Neural progenitor cell (in vitro differentiated cells): ENCODE measurements around the gene SEC62.

Source experiments
- EZH2phosphoT487 ChIP-seq: fragments of 200-600 bp; sonication (generic); IDR thresholded peaks from 2 replicates; pipeline ENCODE4 v1.6.1; 2017; ENCODE audit warnings: antibody characterized with exemption
- TF ChIP-seq, protein P1 (sequence below): fragments of 200-600 bp; sonication (generic); IDR thresholded peaks from 2 replicates; pipeline ENCODE4 v1.5.1; 2017; ENCODE audit warnings: antibody characterized with exemption, mild to moderate bottlenecking

GRCh38 chr3:169923831-169924230 is 42.8 kb upstream of the SEC62 start:
- TF ChIP-seq, protein P1, sequence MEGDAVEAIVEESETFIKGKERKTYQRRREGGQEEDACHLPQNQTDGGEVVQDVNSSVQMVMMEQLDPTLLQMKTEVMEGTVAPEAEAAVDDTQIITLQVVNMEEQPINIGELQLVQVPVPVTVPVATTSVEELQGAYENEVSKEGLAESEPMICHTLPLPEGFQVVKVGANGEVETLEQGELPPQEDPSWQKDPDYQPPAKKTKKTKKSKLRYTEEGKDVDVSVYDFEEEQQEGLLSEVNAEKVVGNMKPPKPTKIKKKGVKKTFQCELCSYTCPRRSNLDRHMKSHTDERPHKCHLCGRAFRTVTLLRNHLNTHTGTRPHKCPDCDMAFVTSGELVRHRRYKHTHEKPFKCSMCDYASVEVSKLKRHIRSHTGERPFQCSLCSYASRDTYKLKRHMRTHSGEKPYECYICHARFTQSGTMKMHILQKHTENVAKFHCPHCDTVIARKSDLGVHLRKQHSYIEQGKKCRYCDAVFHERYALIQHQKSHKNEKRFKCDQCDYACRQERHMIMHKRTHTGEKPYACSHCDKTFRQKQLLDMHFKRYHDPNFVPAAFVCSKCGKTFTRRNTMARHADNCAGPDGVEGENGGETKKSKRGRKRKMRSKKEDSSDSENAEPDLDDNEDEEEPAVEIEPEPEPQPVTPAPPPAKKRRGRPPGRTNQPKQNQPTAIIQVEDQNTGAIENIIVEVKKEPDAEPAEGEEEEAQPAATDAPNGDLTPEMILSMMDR: no peak
- TF ChIP-seq EZH2phosphoT487: no peak
